Psoas muscle (tissue), 8 donors: ENCODE measurements around the gene TPGS1. TPM values are rescaled to one million over a fixed set of nuclear protein-coding genes. Genes with fewer than 3 reads are reported as not detected.

Experiments used
- ATAC-seq, 4 donors: fragments of 200-7000 bp; cut with Tn5 transposase; one replicate each; pipeline ENCODE4 v1.9.1; 2020; ENCODE audit warnings: moderate library complexity in 3 of 4, mild to moderate bottlenecking in 2 of 4
- DNase-seq, 2 donors: peaks; one replicate each; pipeline ENCODE4 v3.0.0-alpha.2; 2020
- H3K27ac ChIP-seq: fragments of 200-600 bp; one replicate; pipeline ENCODE4 v1.8.0; 2022
- H3K27me3 ChIP-seq, 3 donors: fragments of 200-600 bp in 1 of 3; one replicate each; pipeline versions ENCODE4 v1.6.1 to v1.8.0; 2013 to 2022; ENCODE audit warnings: low read length in 2 of 3, mild to moderate bottlenecking in 2 of 3, moderate library complexity in 1 of 3; ENCODE audit not compliant: insufficient read depth in 3 of 3
- H3K36me3 ChIP-seq, 2 donors: fragments of 200-600 bp in 1 of 2; one replicate each; pipeline versions ENCODE4 v1.6.1 to v1.8.0; 2013 to 2022; ENCODE audit warnings: low read depth in 1 of 2, mild to moderate bottlenecking in 1 of 2, moderate library complexity in 1 of 2; ENCODE audit not compliant: insufficient read depth in 1 of 2
- H3K4me1 ChIP-seq: fragments of 200-600 bp; one replicate; pipeline ENCODE4 v1.8.0; 2022
- H3K4me3 ChIP-seq: fragments of 200-600 bp; one replicate; pipeline ENCODE4 v1.8.0; 2022; ENCODE audit warnings: mild to moderate bottlenecking
- H3K9me3 ChIP-seq: fragments of 200-600 bp; one replicate; pipeline ENCODE4 v1.8.0; 2022
- WGBS, 3 donors: extraction: QIAGEN DNeasy Blood & Tissue Kit; methylation state at CpG; one replicate each; pipeline versions ENCODE4 v1.1.6 to v1.1.7; 2013; 5-methylcytosine and 5-hydroxymethylcytosine counted together
- intact Hi-C, 2 donors: fragments of 100-400 bp; cut with DNase I; formaldehyde crosslinking; loops; one replicate each; pipeline versions ENCODE4 v1.11.0 to v1.14.2; 2022
- polyA plus RNA-seq, 3 donors: library from polyadenylated mRNA; stranded (reverse); fragments of 200-250 nt; gene quantifications; one replicate each; pipeline ENCODE4 v1.2.3, GENCODE V29; 2013
- total RNA-seq, 4 donors: library from RNA; stranded (reverse); fragmentation: NEBNext Ultra II Directional in 2 of 4; extraction: Animal tissue kit (Norgen Biotek cat#: 25700) in 2 of 4; gene quantifications; one replicate each; pipeline versions ENCODE4 v1.2.1 to v1.2.4, GENCODE V29; 2021 to 2023
- TF ChIP-seq, protein P1 (sequence below): fragments of 200-600 bp; IDR thresholded peaks from one replicate; pipeline ENCODE4 v1.8.0; 2022; ENCODE audit warnings: antibody characterized with exemption
- donor health status: healthy with polysubstance abuse.
- donor health status: DM: no; HTN: no; CAD: no; lungs with moderate emphysema.
- donor health status: Bipolar disorder and iron deficiency.
- donor health status: healthy.
- donor health status: DM: yes; HTN: yes; CAD: no.
- donor health status: DM: no; HTN: no; CAD: no.
- donor health status: DM: no; HTN: no; CAD: no.
- donor health status: DM: yes; HTN: yes; CAD: no.

The TPGS1 gene
- total and polyA plus RNA-seq, 7 donors: 8.9 to 16.6 (median 10.6) TPM

DNA sequence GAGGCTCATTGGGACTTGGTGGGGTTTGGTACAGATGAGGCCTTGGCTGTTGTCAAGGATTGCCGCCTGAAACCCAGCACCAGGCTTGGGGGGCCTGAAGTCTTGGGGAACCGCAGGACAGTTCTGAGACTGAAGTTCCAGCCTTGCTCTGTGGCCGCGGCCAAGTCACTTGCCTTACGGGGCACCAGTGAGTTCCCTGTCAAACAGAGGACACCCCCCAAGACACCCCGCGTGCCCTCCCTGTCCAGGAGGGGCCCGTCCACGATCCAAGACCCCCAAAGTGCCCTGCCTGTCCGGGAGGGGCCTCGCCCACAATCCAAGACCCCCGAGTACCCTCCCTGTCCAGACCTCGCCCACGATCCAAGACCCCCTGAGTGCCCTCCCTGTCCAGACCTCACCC lies 26.8 kb downstream of the TPGS1 start:
- H3K4me3 ChIP-seq: peak overlapping the region; percentile 89
- TF ChIP-seq, protein P1, sequence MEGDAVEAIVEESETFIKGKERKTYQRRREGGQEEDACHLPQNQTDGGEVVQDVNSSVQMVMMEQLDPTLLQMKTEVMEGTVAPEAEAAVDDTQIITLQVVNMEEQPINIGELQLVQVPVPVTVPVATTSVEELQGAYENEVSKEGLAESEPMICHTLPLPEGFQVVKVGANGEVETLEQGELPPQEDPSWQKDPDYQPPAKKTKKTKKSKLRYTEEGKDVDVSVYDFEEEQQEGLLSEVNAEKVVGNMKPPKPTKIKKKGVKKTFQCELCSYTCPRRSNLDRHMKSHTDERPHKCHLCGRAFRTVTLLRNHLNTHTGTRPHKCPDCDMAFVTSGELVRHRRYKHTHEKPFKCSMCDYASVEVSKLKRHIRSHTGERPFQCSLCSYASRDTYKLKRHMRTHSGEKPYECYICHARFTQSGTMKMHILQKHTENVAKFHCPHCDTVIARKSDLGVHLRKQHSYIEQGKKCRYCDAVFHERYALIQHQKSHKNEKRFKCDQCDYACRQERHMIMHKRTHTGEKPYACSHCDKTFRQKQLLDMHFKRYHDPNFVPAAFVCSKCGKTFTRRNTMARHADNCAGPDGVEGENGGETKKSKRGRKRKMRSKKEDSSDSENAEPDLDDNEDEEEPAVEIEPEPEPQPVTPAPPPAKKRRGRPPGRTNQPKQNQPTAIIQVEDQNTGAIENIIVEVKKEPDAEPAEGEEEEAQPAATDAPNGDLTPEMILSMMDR: no peak
- H3K9me3 ChIP-seq: no peaks in the 10 kb centered on the region
- peaks cover 0 to 34% of the 10 kb centered on the region in 2 donors for H3K36me3 ChIP-seq
- DNase-seq (no peak), ATAC-seq (no peak)
- no peaks in the 10 kb centered on the region for H3K27me3 ChIP-seq
- 69 to 71% (median 69%) methylated on average over 14 of the region's 14 CpGs for WGBS, 3 donors
- H3K4me1 ChIP-seq: peaks cover 36% of the 10 kb centered on the region
- peak overlapping the region; percentile 98 for H3K27ac ChIP-seq
- intact Hi-C loops: loop anchor here in 1 of 2 donors (5.0 kb wide), 1 partner anchor 38 kb away; the partner anchor contains the start of gene BSG

DNA sequence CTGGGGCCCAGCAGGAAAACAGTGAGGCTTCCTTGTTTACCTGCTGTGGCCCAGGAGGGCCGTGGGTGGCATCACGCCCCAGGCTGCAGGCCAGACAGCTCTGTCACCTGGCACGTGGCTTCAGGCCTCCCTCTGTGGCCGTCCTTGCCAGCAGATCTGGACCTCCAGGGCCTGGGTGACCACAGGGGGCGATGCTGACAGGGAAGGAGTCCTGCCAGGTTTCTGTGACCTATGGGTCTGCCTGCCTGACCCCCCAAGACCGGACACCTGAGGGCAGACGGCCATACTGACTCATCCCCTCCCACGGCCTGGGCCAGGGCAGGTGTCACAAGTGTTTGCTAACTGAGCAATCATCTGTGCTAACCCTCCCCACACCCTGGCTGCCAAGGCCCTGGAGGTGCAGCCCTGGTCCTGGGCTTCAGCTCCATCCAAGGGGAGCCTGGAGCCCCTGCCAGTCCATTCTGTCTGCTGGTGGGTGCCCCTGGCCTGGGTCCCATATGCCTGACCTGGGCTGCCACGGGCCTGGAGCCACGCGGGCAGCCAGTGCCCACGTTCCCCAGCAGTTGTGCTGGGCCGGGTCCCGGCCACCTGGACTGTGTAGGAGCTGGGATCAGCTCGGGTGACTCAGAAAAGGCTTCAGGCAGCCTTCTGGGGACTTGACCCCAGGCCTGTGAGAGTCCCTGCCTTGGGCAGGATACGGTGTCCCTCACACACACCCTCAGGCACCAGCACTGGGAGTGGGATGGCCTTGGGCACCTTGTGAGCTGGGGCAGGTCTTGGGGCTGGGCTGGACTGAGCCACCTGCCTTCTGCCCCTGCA lies 27.9 kb downstream of the TPGS1 start:
- Histone ChIP-seq H3K36me3 (peaks cover 0 to 41% of the 10 kb centered on the region in 2 donors), H3K4me1 (peaks cover 36% of the 10 kb centered on the region), H3K4me3 (peak overlapping the region; percentile 20), H3K9me3 (no peaks in the 10 kb centered on the region), H3K27me3 (no peaks in the 10 kb centered on the region), H3K27ac (peak overlapping the region; percentile 49)
- ATAC-seq (peak; percentile 5 to 36 (median 26)), DNase-seq (peak in 1 of 2 donors; percentile 69)
- TF ChIP-seq, protein P1: no peak
- intact Hi-C loops: no loop called here
- WGBS, 3 donors: 36 to 50% (median 43%) methylated on average over 16 of the region's 16 CpGs

DNA sequence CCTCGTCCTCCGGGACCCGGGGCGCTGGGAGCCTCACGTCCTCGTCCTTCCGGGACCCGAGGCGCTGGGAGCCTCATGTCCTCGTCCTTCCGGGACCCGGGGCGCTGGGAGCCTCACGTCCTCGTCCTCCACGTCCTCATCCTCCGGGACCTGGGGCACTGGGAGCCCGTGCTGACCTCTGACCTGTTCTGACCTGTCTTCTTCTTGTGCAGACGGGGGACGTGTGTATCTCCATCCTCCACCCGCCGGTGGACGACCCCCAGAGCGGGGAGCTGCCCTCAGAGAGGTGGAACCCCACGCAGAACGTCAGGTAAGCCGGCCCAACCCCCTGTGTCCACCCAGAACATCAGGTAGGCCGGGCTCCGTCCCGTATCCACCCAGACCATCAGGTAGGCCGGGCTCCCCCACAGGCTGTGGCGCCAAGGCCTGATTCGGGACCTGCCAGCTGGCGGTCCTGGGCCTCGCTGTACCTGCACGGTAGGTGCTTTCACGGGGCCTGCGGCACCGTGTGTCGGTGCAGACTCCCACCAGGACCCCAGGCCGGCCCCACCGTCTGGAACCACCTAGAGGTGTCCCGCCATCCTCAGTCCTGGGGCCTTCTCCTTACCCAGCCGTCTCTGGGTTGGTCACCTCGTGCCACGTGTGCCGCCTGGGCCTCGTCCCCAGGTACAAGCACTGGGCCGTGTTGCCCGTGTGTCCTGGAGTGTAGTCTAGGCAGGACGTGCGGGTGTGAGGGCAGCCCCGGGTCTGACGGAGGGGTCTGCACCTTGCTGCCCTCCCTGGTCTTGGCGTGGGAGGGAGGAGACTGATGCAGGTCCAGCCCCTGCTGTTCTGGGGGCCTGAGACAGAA lies 29.0 kb downstream of the TPGS1 start:
- H3K36me3 ChIP-seq: peaks cover 0 to 46% of the 10 kb centered on the region in 2 donors
- no peaks in the 10 kb centered on the region for H3K27me3 ChIP-seq
- ATAC-seq (no peak), DNase-seq (no peak)
- no peaks in the 10 kb centered on the region for H3K9me3 ChIP-seq
- intact Hi-C loops: no loop called here
- WGBS, 3 donors: 89 to 90% (median 89%) methylated on average over 51 to 55 of the region's 55 CpGs
- TF ChIP-seq, protein P1: no peak
- H3K4me1 ChIP-seq: peaks cover 32% of the 10 kb centered on the region
- H3K4me3 ChIP-seq: no peak overlapping the region
- no peak overlapping the region for H3K27ac ChIP-seq

DNA sequence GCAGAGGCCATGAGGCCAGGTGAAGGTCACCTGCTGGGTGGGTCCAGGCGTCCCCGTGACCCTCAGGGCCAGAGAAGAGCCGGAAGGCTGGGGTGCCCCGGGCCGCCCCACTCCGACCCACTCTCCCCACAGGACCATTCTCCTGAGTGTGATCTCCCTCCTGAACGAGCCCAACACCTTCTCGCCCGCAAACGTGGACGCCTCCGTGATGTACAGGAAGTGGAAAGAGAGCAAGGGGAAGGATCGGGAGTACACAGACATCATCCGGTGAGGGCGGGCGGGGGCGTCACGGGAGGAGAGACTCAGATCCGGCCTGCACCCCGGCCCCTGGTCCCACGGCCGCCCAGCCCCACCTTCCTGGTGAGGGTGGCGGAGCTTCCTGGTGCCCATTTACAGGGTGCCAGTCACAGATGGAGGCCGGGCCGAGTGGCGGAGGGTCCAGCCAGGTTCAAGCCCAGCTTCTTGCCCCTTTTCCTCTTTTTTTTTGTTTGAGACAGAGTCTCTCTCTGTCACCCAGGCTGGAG lies 29.6 kb downstream of the TPGS1 start:
- peaks cover 0 to 53% of the 10 kb centered on the region in 2 donors for H3K36me3 ChIP-seq
- H3K9me3 ChIP-seq: no peaks in the 10 kb centered on the region
- intact Hi-C loops: no loop called here
- DNase-seq: no peak
- no peaks in the 10 kb centered on the region for H3K27me3 ChIP-seq
- no peak overlapping the region for H3K27ac ChIP-seq
- H3K4me3 ChIP-seq: no peak overlapping the region
- WGBS, 3 donors: 95 to 96% (median 96%) methylated on average over 26 of the region's 26 CpGs
- TF ChIP-seq, protein P1: no peak
- ATAC-seq: no peak
- H3K4me1 ChIP-seq: peaks cover 32% of the 10 kb centered on the region
